Neural crest cell (in vitro differentiated cells): ENCODE results near the gene CENPA. TPM values are rescaled to one million over a fixed set of nuclear protein-coding genes. Genes with fewer than 3 reads are reported as not detected.

ENCODE experiments used
- DNase-seq: peaks from one replicate; pipeline ENCODE4 v3.0.0; 2021; ENCODE audit warnings: low read depth, mixed read lengths, low spot score
- H3K27ac Mint-ChIP-seq: one replicate; pipeline ENCODE4 v1.8.0; 2021; ENCODE audit warnings: mild to moderate bottlenecking, mixed read lengths; ENCODE audit not compliant: unreplicated experiment
- H3K27me3 Mint-ChIP-seq: 2 replicates; pipeline ENCODE4 v1.8.0; 2021; ENCODE audit warnings: low read depth, mild to moderate bottlenecking, mixed read lengths
- H3K36me3 Mint-ChIP-seq: 2 replicates; pipeline ENCODE4 v1.8.0; 2021; ENCODE audit warnings: low read depth, mild to moderate bottlenecking, mixed read lengths
- H3K4me1 Mint-ChIP-seq: 2 replicates; pipeline ENCODE4 v1.8.0; 2021; ENCODE audit warnings: mixed read lengths
- H3K4me3 Mint-ChIP-seq: one replicate; pipeline ENCODE4 v1.8.0; 2021; ENCODE audit warnings: mild to moderate bottlenecking, mixed read lengths
- H3K9me3 Mint-ChIP-seq: 2 replicates; pipeline ENCODE4 v1.8.0; 2021; ENCODE audit warnings: mixed read lengths
- total RNA-seq: library from RNA; stranded (reverse); gene quantifications from 2 replicates; pipeline ENCODE4 v1.2.1, GENCODE V29; 2021
- TF ChIP-seq, protein P1 (sequence below): fragments of 200-600 bp; sonication (generic); conservative IDR thresholded peaks from 2 replicates; pipeline ENCODE4 v1.5.0; 2021; ENCODE audit warnings: antibody characterized with exemption, mild to moderate bottlenecking

Gene CENPA
- total RNA-seq, 1 donor from 2014 or later, result 34.5 TPM

DNA sequence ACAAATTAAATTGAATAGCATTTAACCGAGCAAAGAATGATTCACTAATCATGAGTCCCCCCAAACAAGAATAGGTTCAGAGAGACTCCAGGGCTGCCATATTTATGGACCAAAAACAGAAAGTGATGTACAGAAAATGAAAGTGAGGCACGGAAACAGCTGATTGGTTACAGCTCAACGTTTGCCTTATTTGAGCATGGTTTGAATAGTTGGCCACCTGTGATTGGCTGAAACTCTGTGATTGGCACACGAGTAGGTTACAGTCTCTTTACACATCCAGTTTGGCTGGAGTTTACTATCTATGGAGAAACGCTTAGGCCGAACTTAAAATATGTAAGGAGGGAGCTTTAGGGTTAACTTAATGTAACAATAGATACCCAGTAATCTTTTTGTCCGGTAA is 35.1 kb downstream of the CENPA start:
- Mint-ChIP-seq H3K27ac (no peak overlapping the region), H3K27me3 (peaks cover 12% of the 10 kb centered on the region), H3K9me3 (no peaks in the 10 kb centered on the region), H3K4me3 (no peak overlapping the region), H3K36me3 (no peaks in the 10 kb centered on the region), H3K4me1 (peaks cover 4% of the 10 kb centered on the region)
- TF ChIP-seq, protein P1, sequence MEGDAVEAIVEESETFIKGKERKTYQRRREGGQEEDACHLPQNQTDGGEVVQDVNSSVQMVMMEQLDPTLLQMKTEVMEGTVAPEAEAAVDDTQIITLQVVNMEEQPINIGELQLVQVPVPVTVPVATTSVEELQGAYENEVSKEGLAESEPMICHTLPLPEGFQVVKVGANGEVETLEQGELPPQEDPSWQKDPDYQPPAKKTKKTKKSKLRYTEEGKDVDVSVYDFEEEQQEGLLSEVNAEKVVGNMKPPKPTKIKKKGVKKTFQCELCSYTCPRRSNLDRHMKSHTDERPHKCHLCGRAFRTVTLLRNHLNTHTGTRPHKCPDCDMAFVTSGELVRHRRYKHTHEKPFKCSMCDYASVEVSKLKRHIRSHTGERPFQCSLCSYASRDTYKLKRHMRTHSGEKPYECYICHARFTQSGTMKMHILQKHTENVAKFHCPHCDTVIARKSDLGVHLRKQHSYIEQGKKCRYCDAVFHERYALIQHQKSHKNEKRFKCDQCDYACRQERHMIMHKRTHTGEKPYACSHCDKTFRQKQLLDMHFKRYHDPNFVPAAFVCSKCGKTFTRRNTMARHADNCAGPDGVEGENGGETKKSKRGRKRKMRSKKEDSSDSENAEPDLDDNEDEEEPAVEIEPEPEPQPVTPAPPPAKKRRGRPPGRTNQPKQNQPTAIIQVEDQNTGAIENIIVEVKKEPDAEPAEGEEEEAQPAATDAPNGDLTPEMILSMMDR, result no peak
- DNase-seq, result no peak

DNA sequence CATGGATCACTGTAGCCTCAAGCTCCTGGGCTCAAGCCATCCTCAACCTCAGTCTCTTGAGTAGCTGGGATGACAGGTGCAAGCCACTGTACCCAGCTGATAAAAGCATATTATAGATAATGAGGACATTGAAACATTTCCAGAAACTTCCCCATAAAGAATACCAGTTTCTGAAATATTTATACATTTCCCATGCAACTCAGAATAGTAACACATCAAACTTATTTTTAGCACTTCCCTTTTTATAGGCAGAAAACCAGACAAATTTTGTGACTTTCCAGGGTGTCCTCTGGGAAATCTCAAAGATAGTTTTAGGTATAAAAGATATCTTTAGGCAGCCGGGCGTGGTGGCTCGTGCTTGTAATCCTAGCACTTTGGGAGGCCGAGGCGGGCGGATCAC is 37.0 kb downstream of the CENPA start:
- Mint-ChIP-seq H3K27me3 (peaks cover 9% of the 10 kb centered on the region), H3K36me3 (no peaks in the 10 kb centered on the region), H3K4me1 (no peaks in the 10 kb centered on the region), H3K27ac (no peak overlapping the region), H3K4me3 (no peak overlapping the region), H3K9me3 (no peaks in the 10 kb centered on the region)
- TF ChIP-seq, protein P1, result no peak
- no peak for DNase-seq

DNA sequence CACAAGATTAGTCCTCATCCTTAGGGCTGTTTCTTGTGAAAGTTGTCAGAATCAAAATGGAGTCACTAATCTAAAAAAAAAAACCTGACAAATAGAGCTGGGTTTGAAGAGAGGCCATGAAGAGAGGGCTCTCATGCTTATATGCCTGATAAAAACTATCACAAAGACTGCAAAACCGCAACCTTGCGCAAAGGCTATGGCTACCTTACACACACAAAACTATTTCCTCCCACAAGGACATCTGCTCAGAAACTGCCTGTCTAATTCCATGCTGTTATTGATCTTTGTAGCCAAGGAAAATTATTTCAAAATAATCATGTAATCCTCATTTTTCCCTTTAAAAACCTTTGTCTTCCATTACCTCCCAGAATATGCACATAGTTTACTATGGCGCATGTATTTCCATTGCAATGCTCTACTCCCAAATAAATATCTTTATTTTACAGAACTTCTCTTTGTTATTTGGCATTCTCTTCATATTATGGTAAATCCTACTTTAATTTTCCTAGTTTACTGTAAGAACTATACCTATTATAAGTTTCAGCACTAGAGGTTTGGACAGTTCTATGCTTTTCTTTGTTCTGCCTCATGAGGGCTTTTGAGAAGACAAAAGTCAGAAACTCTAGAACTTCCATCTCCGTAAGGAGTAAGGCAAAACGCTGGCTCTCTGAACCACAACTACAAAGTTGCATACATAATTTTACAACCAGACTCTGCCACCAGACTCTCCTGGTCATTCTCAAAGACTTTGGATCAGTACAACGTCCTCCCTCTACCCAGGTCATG is 52.5 kb downstream of the CENPA start:
- no peak for DNase-seq
- H3K27ac Mint-ChIP-seq, result no peak overlapping the region
- TF ChIP-seq, protein P1, result no peak
- H3K9me3 Mint-ChIP-seq, result no peaks in the 10 kb centered on the region
- H3K4me1 Mint-ChIP-seq, result no peaks in the 10 kb centered on the region
- H3K36me3 Mint-ChIP-seq, result no peaks in the 10 kb centered on the region
- no peak overlapping the region for H3K4me3 Mint-ChIP-seq
- peaks cover 80% of the 10 kb centered on the region for H3K27me3 Mint-ChIP-seq

DNA sequence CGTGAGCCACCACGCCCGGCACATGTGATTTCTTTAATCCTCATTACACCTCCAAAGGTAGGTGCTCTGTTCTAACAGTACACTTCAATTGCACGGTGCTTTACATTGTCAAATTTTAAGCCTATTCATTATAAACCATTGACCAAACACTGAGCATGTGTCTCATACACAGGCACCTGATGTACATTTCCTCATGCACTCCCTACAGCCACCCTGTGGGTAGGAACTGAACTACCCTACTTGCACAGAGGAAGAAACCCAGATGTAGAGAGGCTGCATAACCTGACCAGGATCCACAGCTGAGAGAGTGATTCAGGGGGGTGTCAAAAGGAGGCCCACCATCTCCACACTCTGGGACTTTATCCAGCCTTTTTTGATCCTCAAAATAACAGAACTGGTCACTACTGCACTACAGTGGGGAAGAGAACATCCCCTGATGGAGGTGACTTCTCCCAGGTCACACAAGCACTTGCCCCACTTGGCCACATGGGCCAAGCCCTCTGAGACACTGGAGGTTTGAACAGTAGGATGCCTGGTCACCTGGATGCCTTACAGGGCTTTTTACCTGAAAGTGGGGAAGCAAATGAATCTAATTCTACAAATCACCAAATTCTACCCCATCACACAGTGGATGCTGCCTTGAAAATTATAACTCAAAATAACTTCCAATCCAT is 55.2 kb downstream of the CENPA start:
- Mint-ChIP-seq H3K9me3 (no peaks in the 10 kb centered on the region), H3K4me1 (peaks cover 2% of the 10 kb centered on the region), H3K4me3 (no peak overlapping the region), H3K27ac (no peak overlapping the region), H3K27me3 (peaks cover 76% of the 10 kb centered on the region), H3K36me3 (no peaks in the 10 kb centered on the region)
- DNase-seq, result no peak
- TF ChIP-seq, protein P1, result peak; percentile 31

DNA sequence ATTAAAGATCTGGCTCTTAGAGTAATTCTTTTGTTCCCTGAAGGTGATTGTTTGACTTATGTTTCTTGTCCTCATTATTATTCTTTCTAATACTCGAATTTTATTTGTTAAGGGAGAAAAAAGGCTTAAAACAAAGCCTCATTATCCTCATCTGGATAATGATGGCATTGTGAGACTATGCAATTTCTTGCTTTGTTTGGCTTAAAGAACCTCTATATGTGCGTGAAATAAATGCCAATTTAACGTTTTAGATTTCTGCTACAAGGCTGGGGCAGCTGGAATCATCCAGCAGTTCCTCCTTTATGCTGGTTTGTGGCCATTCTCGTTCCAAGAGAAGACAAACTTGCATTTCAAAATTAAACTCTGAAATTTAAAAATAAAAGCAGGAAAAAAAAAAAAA is 57.2 kb downstream of the CENPA start:
- Mint-ChIP-seq H3K9me3 (no peaks in the 10 kb centered on the region), H3K4me1 (peaks cover 14% of the 10 kb centered on the region), H3K4me3 (no peak overlapping the region), H3K27ac (no peak overlapping the region), H3K27me3 (peaks cover 66% of the 10 kb centered on the region), H3K36me3 (no peaks in the 10 kb centered on the region)
- TF ChIP-seq, protein P1, result no peak
- DNase-seq, result no peak

Other genes with a start within 250 kb of the CENPA start
- not detected in 2 replicates for gene CIB4, start 144.7 kb upstream of the CENPA start, total RNA-seq
- 0.58 and 0.68 TPM in 2 replicates for gene KCNK3, start 93.3 kb upstream of the CENPA start, total RNA-seq
- gene SLC35F6, start 21.8 kb upstream of the CENPA start, total RNA-seq, result 28.9 and 30.6 TPM in 2 replicates
- gene DPYSL5, start 62.1 kb downstream of the CENPA start, total RNA-seq, result 201 and 203 TPM in 2 replicates
- gene MAPRE3, start 184.6 kb downstream of the CENPA start, total RNA-seq, result 16.3 and 17.5 TPM in 2 replicates
- 54.0 and 55.2 TPM in 2 replicates for gene TMEM214, start 246.9 kb downstream of the CENPA start, total RNA-seq